A549 treated with CORT108297 at 1 μM for 4 hours (cell line): Measurements from ENCODE around the gene VPS26B. TPM values are rescaled to one million over a fixed set of nuclear protein-coding genes. Genes with fewer than 3 reads are reported as not detected.

ENCODE experiments used
- total RNA-seq: library from RNA; stranded (reverse); fragments of 200-300 nt; extraction: Qiagen RNA extraction; gene quantifications from 5 replicates; pipeline ENCODE4 v1.2.3, GENCODE V29; 2022

VPS26B gene
- total RNA-seq = 19.0 to 23.3 TPM (median 21.8 TPM) in 5 replicates

GRCh38 chr11:134223836-134224709, at the start of gene VPS26B, which contains the start of gene NCAPD3:
Gene VPS26B (plus strand): TSS chr11:134224671. CDS start chr11:134225123, 452 bp downstream.
Gene NCAPD3 (minus strand): TSS chr11:134223967. CDS start chr11:134223926, 41 bp downstream.

GRCh38 chr11:134253188-134253993, 28.9 kb downstream of the VPS26B start, which contains the start of the genes ACAD8 and THYN1:
Gene ACAD8 (plus strand): TSS chr11:134253568. CDS start chr11:134253601, 33 bp downstream.
Gene THYN1 (minus strand): TSS chr11:134253352. CDS start chr11:134252882, 470 bp downstream.

GRCh38 chr11:134275534-134276395, 51.3 kb downstream of the VPS26B start, which contains the start of gene GLB1L3:
Gene GLB1L3 (plus strand): TSS chr11:134276379. CDS start chr11:134276741, 362 bp downstream.

Other genes with a start within 250 kb of the VPS26B start
- 3.8 to 4.5 TPM (median 4.4 TPM) in 5 replicates for gene JAM3, start 155.6 kb upstream of the VPS26B start, total RNA-seq
- gene NCAPD3, start 704 bp upstream of the VPS26B start, total RNA-seq = 21.9 to 27.1 TPM (median 25.6 TPM) in 5 replicates
- 15.7 to 19.6 TPM (median 17.7 TPM) in 5 replicates for gene THYN1, start 28.7 kb downstream of the VPS26B start, total RNA-seq
- gene ACAD8, start 28.9 kb downstream of the VPS26B start, total RNA-seq = 8.7 to 10.5 TPM (median 9.2 TPM) in 5 replicates
- gene GLB1L3, start 51.7 kb downstream of the VPS26B start, total RNA-seq = not detected in 5 replicates
- 1.9 to 2.4 TPM (median 2.2 TPM) in 5 replicates for gene GLB1L2, start 107.3 kb downstream of the VPS26B start, total RNA-seq
- 0.01 to 0.05 TPM (median 0.02 TPM) in 4 of 5 replicates, not detected in the other for gene B3GAT1, start 187.6 kb downstream of the VPS26B start, total RNA-seq